Endothelial cell of umbilical vein (primary cell): ENCODE data around the gene RHCG. TPM values are rescaled to one million over a fixed set of nuclear protein-coding genes. Genes with fewer than 3 reads are reported as not detected.

Source experiments
- BruUV-seq: library from RNA; stranded (reverse); fragments of 400-500 nt; replicated peaks from 2 replicates; lab custom pipeline; 2021; lab: Mats Ljungman, UMichigan
- CTCF ChIA-PET: fragments of 300-600, 350-600 bp; sonication (Branson Sonifier 250); formaldehyde crosslinking; loops from one replicate; lab custom pipeline; 2021; ENCODE audit warnings: antibody characterized with exemption, inconsistent platforms; lab: Charles Lee
- POLR2A ChIA-PET: fragments of 300-600, 350-600 bp; sonication (Branson Sonifier 250); formaldehyde crosslinking; loops from one replicate; lab custom pipeline; 2021; ENCODE audit warnings: antibody characterized with exemption, inconsistent platforms; lab: Charles Lee
- DNase-seq: peaks from one replicate; pipeline ENCODE4 v3.0.0-alpha.2; 2011; ENCODE audit warnings: low read depth, low spot score
- FAIRE-seq: peaks from 2 replicates; lab custom pipeline; 2011; peaks lifted over from hg19 to GRCh38; lab: Jason Lieb, UNC
- H2AFZ ChIP-seq: 2 replicates; pipeline ENCODE4 v1.6.0; 2012; ENCODE audit warnings: low read depth, low read length, control low read depth, inconsistent platforms
- H3K27ac ChIP-seq: 2 replicates; pipeline ENCODE4 v1.5.1; 2011; ENCODE audit warnings: low read depth, mild to moderate bottlenecking, control low read depth, low read length, moderate library complexity; ENCODE audit not compliant: insufficient read depth
- H3K27me3 ChIP-seq, 2 experiments: 2 replicates each; pipeline versions ENCODE4 v1.6.0 to v1.6.1; 2011; ENCODE audit warnings: low read length in 2 of 2, mixed read lengths in 1 of 2; ENCODE audit not compliant: control insufficient read depth in 2 of 2, insufficient read depth in 2 of 2
- H3K36me3 ChIP-seq, 2 experiments: 2 replicates in 1 of 2; 3 replicates in 1 of 2; pipeline ENCODE4 v1.5.1; 2011; ENCODE audit warnings: low read length in 2 of 2, mild to moderate bottlenecking in 1 of 2, moderate library complexity in 1 of 2; ENCODE audit not compliant: control insufficient read depth in 2 of 2, insufficient read depth in 2 of 2; ENCODE audit errors: extremely low read depth in 1 of 2
- H3K4me1 ChIP-seq: 3 replicates; pipeline ENCODE4 v1.5.1; 2011; ENCODE audit warnings: mild to moderate bottlenecking, low read length; ENCODE audit not compliant: control insufficient read depth, insufficient read depth; ENCODE audit errors: extremely low read depth
- H3K4me2 ChIP-seq: 2 replicates; pipeline ENCODE4 v1.6.1; 2011; ENCODE audit warnings: low read length, control low read depth, mixed read lengths; ENCODE audit not compliant: insufficient read depth
- H3K4me3 ChIP-seq, 3 experiments: fragments of 200-600 bp in 1 of 3; sonication (generic), shearing (Covaris generic) in 1 of 3; replicated peaks in 1 of 3; 2 replicates each; pipeline ENCODE4 v1.5.1; 2011 to 2016; ENCODE audit warnings: control low read depth in 3 of 3, low read length in 3 of 3, mild to moderate bottlenecking in 2 of 3, inconsistent platforms in 1 of 3, low read depth in 1 of 3, moderate library complexity in 1 of 3; ENCODE audit not compliant: insufficient read depth in 1 of 3
- H3K79me2 ChIP-seq: 2 replicates; pipeline ENCODE4 v1.6.0; 2012; ENCODE audit warnings: low read length, inconsistent platforms; ENCODE audit not compliant: control insufficient read depth, insufficient read depth
- H3K9ac ChIP-seq: replicated peaks from 2 replicates; pipeline ENCODE3; 2011; ENCODE audit warnings: low read length, control low read depth; ENCODE audit not compliant: insufficient read depth; ENCODE audit errors: extremely low read depth
- H3K9me1 ChIP-seq: replicated peaks from 3 replicates; pipeline ENCODE4 v1.6.0; 2011; ENCODE audit warnings: mild to moderate bottlenecking, low read length; ENCODE audit not compliant: control insufficient read depth, insufficient read depth; ENCODE audit errors: extremely low read depth
- H3K9me3 ChIP-seq: replicated peaks from 2 replicates; pipeline ENCODE4 v1.5.1; 2012; ENCODE audit warnings: low read length, inconsistent platforms; ENCODE audit not compliant: control insufficient read depth, insufficient read depth
- H4K20me1 ChIP-seq: replicated peaks from 2 replicates; pipeline ENCODE3; 2011; ENCODE audit warnings: mild to moderate bottlenecking, low read length; ENCODE audit not compliant: control insufficient read depth, insufficient read depth; ENCODE audit errors: extremely low read depth
- CTCF ChIP-seq, 2 donors: IDR thresholded peaks; 1 replicate in 1 of 2; 2 replicates in 1 of 2; pipeline ENCODE4 v1.5.1; 2011; ENCODE audit warnings: low read length in 2 of 2, mild to moderate bottlenecking in 2 of 2, moderate library complexity in 2 of 2, control low read depth in 1 of 2, inconsistent platforms in 1 of 2, low read depth in 1 of 2; ENCODE audit not compliant: insufficient read depth in 1 of 2; ENCODE audit errors: extremely low read depth in 1 of 2
- EZH2 ChIP-seq: IDR thresholded peaks from 2 replicates; pipeline ENCODE4 v1.6.1; 2012; ENCODE audit warnings: borderline replicate concordance, low read depth, mild to moderate bottlenecking, moderate library complexity, low read length, inconsistent platforms; ENCODE audit not compliant: severe bottlenecking
- FOS ChIP-seq: IDR thresholded peaks from 2 replicates; pipeline ENCODE4 v1.6.1; 2011; ENCODE audit warnings: mild to moderate bottlenecking, low read length, moderate library complexity, borderline replicate concordance; ENCODE audit not compliant: insufficient read depth
- GATA2 ChIP-seq: IDR thresholded peaks from 2 replicates; pipeline ENCODE4 v1.7.0; 2011; ENCODE audit warnings: low read depth, mild to moderate bottlenecking, moderate library complexity, mixed read lengths, low read length; ENCODE audit not compliant: insufficient read length, insufficient read depth
- JUN ChIP-seq: IDR thresholded peaks from 2 replicates; pipeline ENCODE4 v1.6.1; 2011; ENCODE audit warnings: borderline replicate concordance, low read depth; ENCODE audit not compliant: insufficient read length, insufficient read depth
- MAX ChIP-seq: IDR thresholded peaks from 2 replicates; pipeline ENCODE4 v1.6.1; 2011; ENCODE audit not compliant: insufficient read depth, insufficient read length
- MYC ChIP-seq: IDR thresholded peaks from one replicate; pipeline ENCODE4 v1.6.1; 2011; ENCODE audit warnings: mild to moderate bottlenecking, low read depth, low read length
- POLR2A ChIP-seq: IDR thresholded peaks from 2 replicates; pipeline ENCODE4 v1.6.1; 2012; ENCODE audit warnings: low read depth, mild to moderate bottlenecking, control low read depth, low read length
- POLR2AphosphoS5 ChIP-seq: IDR thresholded peaks from 2 replicates; pipeline ENCODE4 v1.6.1; 2012; ENCODE audit warnings: low read depth, mild to moderate bottlenecking, control low read depth, low read length, moderate library complexity; ENCODE audit not compliant: insufficient read depth
- dilution Hi-C: fragments of 300-500 bp; cut with MboI; formaldehyde crosslinking; loops from one replicate; pipeline ENCODE4 v1.15.0; 2019; ENCODE audit warnings: low sequenced_read_pairs; ENCODE audit not compliant: extremely low pct_ligation_motif_present
- intact Hi-C: fragments of 100-400 bp; cut with micrococcal nuclease; formaldehyde crosslinking; loops from one replicate; pipeline ENCODE4 v1.10.0; 2022
- polyA plus RNA-seq, 4 experiments: library from polyadenylated mRNA; depleted of rRNA in 3 of 4; stranded (reverse) in 3 of 4; unstranded in 1 of 4; fragments of >200 nt; gene quantifications; 2 replicates each; pipeline versions ENCODE4 v1.2.1 to v1.2.3, GENCODE V29; 2011 to 2012; ENCODE audit warnings: missing spikeins in 1 of 4
- total RNA-seq: library from RNA; stranded (reverse); gene quantifications from 2 replicates; pipeline ENCODE4 v1.2.3, GENCODE V29; 2021

Gene RHCG
- total and polyA plus RNA-seq, 2 donors (not counting 3 experiments of a cell fraction or from before 2014, with no cell fraction given), result not detected

- H3K4me3 ChIP-seq, result no peak overlapping the region
- ChIA-PET CTCF (interaction anchor here (0.8 to 3.0 kb wide), 3 partner anchors 11 to 76 kb away, joined by 3 to 34 read pairs (median 3); no protein-coding TSS in a partner anchor), POLR2A (no interaction called here)
- no peak overlapping the region for H3K9ac ChIP-seq
- TF ChIP-seq JUN, result no peak
- no peak for TF ChIP-seq POLR2A
- no peak for TF ChIP-seq POLR2AphosphoS5
- TF ChIP-seq GATA2, result no peak
- no peak for TF ChIP-seq FOS
- no peak for TF ChIP-seq CTCF (IDR thresholded peaks at IDR 0.05; ENCODE audit: extremely low read depth in 1 of 2, insufficient read depth in 1 of 2, low read depth in 1 of 2, low read length in 2 of 2)
- TF ChIP-seq MAX, result no peak
- TF ChIP-seq EZH2, result no peak
- no peak for TF ChIP-seq MYC
- no TSS peak for BruUV-seq
- H3K4me2 ChIP-seq, result no peak overlapping the region
- H3K27me3 ChIP-seq, result peaks cover 3 to 11% of the 10 kb centered on the region in 2 experiments
- no peak overlapping the region for H3K27ac ChIP-seq
- H3K4me1 ChIP-seq, result peaks cover 3% of the 10 kb centered on the region
- DNase-seq, result no peak
- dilution Hi-C loops (no loop called here), intact Hi-C loops (no loop called here)
- no peaks in the 10 kb centered on the region for H3K36me3 ChIP-seq
- no peak overlapping the region for H2AFZ ChIP-seq
- no peaks in the 10 kb centered on the region for H4K20me1 ChIP-seq
- H3K9me3 ChIP-seq, result no peaks in the 10 kb centered on the region
- no peaks in the 10 kb centered on the region for H3K79me2 ChIP-seq
- FAIRE-seq, result no peak
- H3K9me1 ChIP-seq, result no peaks in the 10 kb centered on the region
Measured at GRCh38 chr15:89433686-89434085, 62.7 kb downstream of the RHCG start.
